ENCODE data around the gene CCDC77. TPM values are rescaled to one million over a fixed set of nuclear protein-coding genes. Genes with fewer than 3 reads are reported as not detected.

CCDC77 gene
- total RNA-seq, 4 donors from 2014 or later = 3.2 to 76.7 (median 6.6) TPM

GRCh38 chr12:462936-463705, 61.7 kb downstream of the CCDC77 start:
- Histone ChIP-seq H3K9me3 (no peaks in the 10 kb centered on the region), H3K4me1 (peaks cover 0 to 16% (median 7%) of the 10 kb centered on the region in 4 donors), H3K27ac (no peak overlapping the region), H3K27me3 (no peaks in the 10 kb centered on the region), H3K4me3 (no peak overlapping the region), H3K36me3 (no peaks in the 10 kb centered on the region)
- no peak for TF ChIP-seq CTCF (IDR thresholded peaks at IDR 0.05)
- no peak for DNase-seq

DNA sequence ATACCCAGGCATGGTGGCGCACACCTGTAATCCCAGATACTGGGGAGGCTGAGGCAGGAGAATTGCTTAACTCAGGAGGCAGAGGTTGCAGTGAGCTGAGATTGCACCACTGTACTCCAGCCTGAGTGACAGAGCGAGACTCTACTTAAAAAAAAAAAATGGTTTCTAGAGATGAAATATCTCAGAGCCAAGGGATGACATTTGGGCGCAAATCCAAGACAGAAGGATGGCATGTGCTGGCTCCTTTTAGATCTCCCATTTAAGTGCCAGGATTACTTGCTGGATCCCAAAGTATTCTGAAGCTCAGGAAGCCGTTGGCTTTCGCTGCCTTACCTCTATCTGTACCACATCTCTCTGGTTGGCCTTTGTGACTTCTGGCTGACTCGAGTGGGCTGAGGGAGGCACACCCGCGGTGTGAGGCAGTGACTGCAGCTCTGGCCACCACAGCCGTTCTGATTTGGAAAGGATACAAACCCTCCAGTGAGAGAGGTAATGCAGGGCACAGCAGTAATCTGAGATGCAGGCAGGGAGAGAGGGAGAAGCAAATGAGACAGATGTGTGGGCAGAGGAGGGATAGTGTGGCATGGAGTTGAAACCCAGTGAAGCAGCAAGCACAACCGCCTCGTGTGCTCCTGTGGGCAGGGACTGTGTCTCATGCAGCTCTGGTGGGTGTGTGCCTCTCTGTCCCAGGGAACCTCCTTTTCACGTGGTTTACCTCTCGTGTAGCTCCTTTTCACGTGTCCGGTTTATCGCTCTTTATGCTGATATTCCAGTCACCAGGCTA, 63.2 kb downstream of the CCDC77 start:
- Histone ChIP-seq H3K4me3 (no peak overlapping the region), H3K4me1 (peaks cover 0 to 14% (median 4%) of the 10 kb centered on the region in 4 donors), H3K27ac (no peak overlapping the region)

DNA sequence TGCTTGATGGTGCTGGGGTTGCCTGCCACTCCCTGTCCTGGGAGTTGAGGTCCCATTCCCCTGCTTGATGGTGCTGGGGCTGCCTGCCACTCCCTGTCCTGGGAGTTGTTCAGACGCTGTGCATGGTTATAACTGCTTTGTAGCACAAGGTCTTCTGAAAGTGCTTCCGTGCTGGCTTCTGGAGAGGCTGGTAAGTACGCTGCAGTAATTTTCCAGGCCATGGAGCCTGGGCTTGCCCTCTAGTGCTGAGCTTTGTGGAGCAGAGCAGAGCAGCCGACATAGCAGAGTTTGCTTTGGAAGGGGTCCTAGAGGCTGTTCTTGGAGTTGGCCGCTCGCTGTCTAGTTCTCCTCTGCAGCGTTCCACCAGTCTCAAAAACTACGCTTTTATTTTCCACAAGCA, 64.6 kb downstream of the CCDC77 start:
- Histone ChIP-seq H3K9me3 (no peaks in the 10 kb centered on the region), H3K27ac (no peak overlapping the region), H3K4me1 (peaks cover 0 to 6% (median 0%) of the 10 kb centered on the region in 4 donors), H3K36me3 (no peaks in the 10 kb centered on the region), H3K4me3 (no peak overlapping the region), H3K27me3 (no peaks in the 10 kb centered on the region)
- TF ChIP-seq POLR2A (IDR thresholded peaks at IDR 0.05) (no peak), CTCF (IDR thresholded peaks at IDR 0.05) (no peak)
- DNase-seq = no peak

More for the DNA sequence above, 63.2 kb downstream of the CCDC77 start:
- H3K9me3 ChIP-seq = no peaks in the 10 kb centered on the region
- no peak for DNase-seq
- no peaks in the 10 kb centered on the region for H3K27me3 ChIP-seq
- no peaks in the 10 kb centered on the region for H3K36me3 ChIP-seq
- no peak for TF ChIP-seq CTCF (IDR thresholded peaks at IDR 0.05)
- no peak for TF ChIP-seq POLR2A (IDR thresholded peaks at IDR 0.05)

DNA sequence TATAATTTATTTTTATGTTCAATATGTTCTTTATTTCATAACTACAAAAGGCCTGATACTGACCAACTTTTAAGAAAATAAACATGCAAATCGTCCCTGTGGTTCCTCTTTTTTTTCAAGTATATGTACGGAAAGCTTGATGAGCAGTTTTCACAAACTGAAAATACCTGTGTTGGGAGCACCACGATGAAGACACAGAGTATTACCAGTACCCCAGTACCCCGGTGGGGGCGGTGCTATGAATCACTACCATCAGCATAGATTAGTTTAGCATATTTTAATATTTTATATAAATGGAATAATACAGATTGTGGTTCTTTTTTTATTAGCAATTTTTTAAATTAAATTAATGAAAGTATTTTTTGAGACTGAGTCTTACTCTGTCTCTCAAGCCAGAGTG, 65.3 kb downstream of the CCDC77 start:
- Histone ChIP-seq H3K27ac (no peak overlapping the region), H3K27me3 (no peaks in the 10 kb centered on the region), H3K9me3 (no peaks in the 10 kb centered on the region), H3K4me3 (no peak overlapping the region), H3K4me1 (peaks cover 0 to 4% (median 0%) of the 10 kb centered on the region in 4 donors), H3K36me3 (no peaks in the 10 kb centered on the region)
- TF ChIP-seq POLR2A (IDR thresholded peaks at IDR 0.05) (no peak), CTCF (IDR thresholded peaks at IDR 0.05) (no peak)
- DNase-seq = no peak

DNA sequence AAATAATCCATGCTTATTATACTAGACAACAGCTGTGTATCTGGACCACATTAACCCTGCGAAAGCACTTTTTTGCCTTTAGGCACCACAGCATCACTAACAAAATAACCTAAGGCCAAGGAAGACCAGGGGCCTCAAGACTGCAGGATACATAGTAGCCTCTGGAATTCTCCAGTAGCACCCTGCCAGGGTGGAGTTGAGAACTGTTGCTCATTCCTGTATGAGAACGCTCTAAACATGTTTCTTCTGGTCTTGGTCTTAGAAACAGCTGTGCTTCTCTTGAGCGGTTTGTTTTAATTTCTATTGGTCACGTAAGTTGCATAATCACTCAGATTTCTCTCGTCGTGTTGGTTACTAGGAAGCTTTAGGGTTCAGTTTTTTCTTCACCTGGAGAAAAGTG, 66.1 kb downstream of the CCDC77 start:
- H3K4me3 ChIP-seq = no peak overlapping the region
- H3K9me3 ChIP-seq = no peaks in the 10 kb centered on the region
- H3K27me3 ChIP-seq = no peaks in the 10 kb centered on the region
- DNase-seq = no peak
- peaks cover 0 to 4% (median 0%) of the 10 kb centered on the region in 4 donors for H3K4me1 ChIP-seq
- no peak for TF ChIP-seq CTCF (IDR thresholded peaks at IDR 0.05)
- no peak for TF ChIP-seq POLR2A (IDR thresholded peaks at IDR 0.05)
- H3K36me3 ChIP-seq = no peaks in the 10 kb centered on the region
- no peak overlapping the region for H3K27ac ChIP-seq

Measured in Peyer's patch (tissue), 4 donors.